K562 (cell line): ENCODE data around the gene NMT1. TPM values are rescaled to one million over a fixed set of nuclear protein-coding genes. Genes with fewer than 3 reads are reported as not detected.

Experiments
- CBX5 ChIP-seq: IDR thresholded peaks from 2 replicates; pipeline ENCODE4 v1.6.1; 2014; ENCODE audit warnings: low read depth, borderline replicate concordance
- HDAC1 ChIP-seq, 2 experiments: fragments of 450-650 bp; IDR thresholded peaks; 2 replicates each; pipeline ENCODE4 v1.6.1; 2016 to 2017; ENCODE audit warnings: inconsistent platforms in 1 of 2, mild to moderate bottlenecking in 1 of 2, moderate library complexity in 1 of 2
- ID3 ChIP-seq, 2 experiments: fragments of 250-450 bp in 1 of 2; fragments of 450-650 bp in 1 of 2; sonication (Bioruptor Pico) in 1 of 2; IDR thresholded peaks; 2 replicates each; pipeline versions ENCODE4 v1.6.1 to v1.8.0; 2016 to 2021; ENCODE audit warnings: mild to moderate bottlenecking in 2 of 2, moderate library complexity in 2 of 2, missing compliant biosample characterization in 1 of 2, missing genetic modification characterization in 1 of 2
- IRF1 ChIP-seq: sonication (generic); formaldehyde crosslinking; IDR thresholded peaks from 2 replicates; pipeline ENCODE4 v1.8.0; 2022; ENCODE audit warnings: missing genetic modification reagents, mild to moderate bottlenecking, borderline replicate concordance
- KLF10 ChIP-seq: fragments of 250-450 bp; sonication (Bioruptor Pico); IDR thresholded peaks from 2 replicates; pipeline ENCODE4 v1.6.1; 2021; ENCODE audit warnings: matching md5 sums
- NEUROD1 ChIP-seq: fragments of 150-350 bp; IDR thresholded peaks from 2 replicates; pipeline ENCODE4 v1.6.1; 2014; ENCODE audit warnings: borderline replicate concordance, low read length, low read depth; ENCODE audit not compliant: partially characterized antibody
- PHF21A ChIP-seq: fragments of 450-650 bp; IDR thresholded peaks from 2 replicates; pipeline ENCODE4 v1.6.1; 2017; ENCODE audit warnings: low read depth, borderline replicate concordance
- PHF8 ChIP-seq: fragments of 200-600 bp; sonication (generic); IDR thresholded peaks from 2 replicates; pipeline ENCODE4 v1.6.1; 2012; ENCODE audit warnings: mixed run types, mild to moderate bottlenecking, inconsistent platforms, low read length, moderate library complexity, borderline replicate concordance
- PTRF ChIP-seq: fragments of 450-650 bp; IDR thresholded peaks from 2 replicates; pipeline ENCODE4 v1.6.1; 2016; ENCODE audit warnings: mild to moderate bottlenecking, missing genetic modification characterization, missing compliant biosample characterization
- PYGO2 ChIP-seq: fragments of 450-650 bp; IDR thresholded peaks from 2 replicates; pipeline ENCODE4 v1.6.1; 2016; ENCODE audit warnings: mild to moderate bottlenecking, missing genetic modification characterization, moderate library complexity, missing compliant biosample characterization
- TRIM25 ChIP-seq: fragments of 450-650 bp; IDR thresholded peaks from 2 replicates; pipeline ENCODE4 v1.7.0; 2016; ENCODE audit warnings: borderline replicate concordance
- USF1 ChIP-seq: sonication (generic); formaldehyde crosslinking; IDR thresholded peaks from 2 replicates; pipeline ENCODE4 v1.9.0; 2022; ENCODE audit warnings: mild to moderate bottlenecking, missing genetic modification reagents
- XRCC4 ChIP-seq: IDR thresholded peaks from one replicate; pipeline ENCODE4 v1.6.1; 2011; ENCODE audit not compliant: insufficient read depth, insufficient read length; ENCODE audit errors: extremely low read depth
- ZNF143 ChIP-seq: sonication (generic); formaldehyde crosslinking; IDR thresholded peaks from 2 replicates; pipeline ENCODE4 v1.9.0; 2022; ENCODE audit warnings: mild to moderate bottlenecking, missing genetic modification reagents
- ZNF384 ChIP-seq: IDR thresholded peaks from 2 replicates; pipeline ENCODE4 v1.6.1; 2012; ENCODE audit warnings: low read depth, low read length, improper control_type of control experiment
- ZNF41 ChIP-seq: fragments of 250-450 bp; sonication (Bioruptor Pico); conservative IDR thresholded peaks from 2 replicates; pipeline ENCODE4 v1.4.0; 2020; ENCODE audit warnings: mild to moderate bottlenecking
- ZNF699 ChIP-seq: fragments of 250-450 bp; sonication (Bioruptor Pico); IDR thresholded peaks from 2 replicates; pipeline ENCODE4 v1.8.0; 2021; ENCODE audit warnings: mild to moderate bottlenecking, moderate library complexity; ENCODE audit not compliant: insufficient replicate concordance
- polyA plus RNA-seq, 8 experiments: library from polyadenylated mRNA; depleted of rRNA in 4 of 8; stranded (reverse) in 5 of 8; unstranded in 3 of 8; fragments of >200 nt; fragmentation: Nextera tagmentation in 2 of 8; fragmentation: Illumina TruSeq in 1 of 8; extraction: Ambion mirVana in 2 of 8; extraction: Trizol in 1 of 8; gene quantifications; 2 replicates each; pipeline versions ENCODE4 v1.2.1 to v1.2.3, GENCODE V29; 2011 to 2014; ENCODE audit warnings: inconsistent platforms in 1 of 8, missing spikeins in 1 of 8
- total RNA-seq, 7 experiments: library from RNA; depleted of rRNA in 6 of 7; stranded (reverse); fragments of >200 nt in 6 of 7; fragmentation: Illumina TruSeq in 2 of 7; extraction: Trizol in 2 of 7; gene quantifications; 2 replicates each; pipeline versions ENCODE4 v1.2.1 to v1.2.3, GENCODE V29; 2011 to 2021; ENCODE audit warnings: low replicate concordance in 1 of 7
- TF ChIP-seq, protein P1 (sequence below), 2 experiments: IDR thresholded peaks; 2 replicates each; pipeline ENCODE4 v1.6.1; 2012; ENCODE audit warnings: improper control_type of control experiment in 2 of 2, low read depth in 2 of 2, low read length in 2 of 2, borderline replicate concordance in 1 of 2
- TF ChIP-seq, protein P2 (sequence below): sonication (generic); formaldehyde crosslinking; IDR thresholded peaks from 2 replicates; pipeline ENCODE4 v1.8.1; 2023; ENCODE audit warnings: mild to moderate bottlenecking, missing genetic modification reagents

NMT1 gene
- total and polyA plus RNA-seq, 9 of the 15 experiments (the other 6 are each of a cell fraction or from before 2014, with no cell fraction given), result 86.7 to 569 (median 213) TPM

DNA sequence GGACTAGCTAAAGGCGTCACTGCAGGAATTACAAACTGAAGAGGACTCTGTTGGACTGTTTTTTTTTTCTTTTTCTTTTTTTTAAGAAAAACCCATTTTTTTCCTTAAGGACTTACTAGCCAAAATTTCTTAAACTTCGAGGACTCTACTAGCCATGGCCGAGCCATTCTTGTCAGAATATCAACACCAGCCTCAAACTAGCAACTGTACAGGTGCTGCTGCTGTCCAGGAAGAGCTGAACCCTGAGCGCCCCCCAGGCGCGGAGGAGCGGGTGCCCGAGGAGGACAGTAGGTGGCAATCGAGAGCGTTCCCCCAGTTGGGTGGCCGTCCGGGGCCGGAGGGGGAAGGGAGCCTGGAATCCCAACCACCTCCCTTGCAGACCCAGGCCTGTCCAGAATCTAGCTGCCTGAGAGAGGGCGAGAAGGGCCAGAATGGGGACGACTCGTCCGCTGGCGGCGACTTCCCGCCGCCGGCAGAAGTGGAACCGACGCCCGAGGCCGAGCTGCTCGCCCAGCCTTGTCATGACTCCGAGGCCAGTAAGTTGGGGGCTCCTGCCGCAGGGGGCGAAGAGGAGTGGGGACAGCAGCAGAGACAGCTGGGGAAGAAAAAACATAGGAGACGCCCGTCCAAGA is 88.0 kb downstream of the NMT1 start (continued):
- TF ChIP-seq, protein P1, sequence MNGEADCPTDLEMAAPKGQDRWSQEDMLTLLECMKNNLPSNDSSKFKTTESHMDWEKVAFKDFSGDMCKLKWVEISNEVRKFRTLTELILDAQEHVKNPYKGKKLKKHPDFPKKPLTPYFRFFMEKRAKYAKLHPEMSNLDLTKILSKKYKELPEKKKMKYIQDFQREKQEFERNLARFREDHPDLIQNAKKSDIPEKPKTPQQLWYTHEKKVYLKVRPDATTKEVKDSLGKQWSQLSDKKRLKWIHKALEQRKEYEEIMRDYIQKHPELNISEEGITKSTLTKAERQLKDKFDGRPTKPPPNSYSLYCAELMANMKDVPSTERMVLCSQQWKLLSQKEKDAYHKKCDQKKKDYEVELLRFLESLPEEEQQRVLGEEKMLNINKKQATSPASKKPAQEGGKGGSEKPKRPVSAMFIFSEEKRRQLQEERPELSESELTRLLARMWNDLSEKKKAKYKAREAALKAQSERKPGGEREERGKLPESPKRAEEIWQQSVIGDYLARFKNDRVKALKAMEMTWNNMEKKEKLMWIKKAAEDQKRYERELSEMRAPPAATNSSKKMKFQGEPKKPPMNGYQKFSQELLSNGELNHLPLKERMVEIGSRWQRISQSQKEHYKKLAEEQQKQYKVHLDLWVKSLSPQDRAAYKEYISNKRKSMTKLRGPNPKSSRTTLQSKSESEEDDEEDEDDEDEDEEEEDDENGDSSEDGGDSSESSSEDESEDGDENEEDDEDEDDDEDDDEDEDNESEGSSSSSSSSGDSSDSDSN (IDR thresholded peaks at IDR 0.05; ENCODE audit: borderline replicate concordance in 1 of 2, low read depth in 2 of 2, low read length in 2 of 2), result no peak
- no peak for TF ChIP-seq USF1 (CRISPR knock-in tag)
- TF ChIP-seq NEUROD1, result no peak
- TF ChIP-seq IRF1, result no peak
- 0 out of 2 replicates have a peak, but pooled peaks have one; percentile 36 for TF ChIP-seq PHF21A
- no peak for TF ChIP-seq KLF10 (CRISPR knock-in tag)
- TF ChIP-seq ZNF699 (CRISPR knock-in tag), result no peak
- TF ChIP-seq PHF8, result no peak
- no peak for TF ChIP-seq ZNF384
- TF ChIP-seq, protein P2, sequence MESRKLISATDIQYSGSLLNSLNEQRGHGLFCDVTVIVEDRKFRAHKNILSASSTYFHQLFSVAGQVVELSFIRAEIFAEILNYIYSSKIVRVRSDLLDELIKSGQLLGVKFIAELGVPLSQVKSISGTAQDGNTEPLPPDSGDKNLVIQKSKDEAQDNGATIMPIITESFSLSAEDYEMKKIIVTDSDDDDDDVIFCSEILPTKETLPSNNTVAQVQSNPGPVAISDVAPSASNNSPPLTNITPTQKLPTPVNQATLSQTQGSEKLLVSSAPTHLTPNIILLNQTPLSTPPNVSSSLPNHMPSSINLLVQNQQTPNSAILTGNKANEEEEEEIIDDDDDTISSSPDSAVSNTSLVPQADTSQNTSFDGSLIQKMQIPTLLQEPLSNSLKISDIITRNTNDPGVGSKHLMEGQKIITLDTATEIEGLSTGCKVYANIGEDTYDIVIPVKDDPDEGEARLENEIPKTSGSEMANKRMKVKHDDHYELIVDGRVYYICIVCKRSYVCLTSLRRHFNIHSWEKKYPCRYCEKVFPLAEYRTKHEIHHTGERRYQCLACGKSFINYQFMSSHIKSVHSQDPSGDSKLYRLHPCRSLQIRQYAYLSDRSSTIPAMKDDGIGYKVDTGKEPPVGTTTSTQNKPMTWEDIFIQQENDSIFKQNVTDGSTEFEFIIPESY (CRISPR knock-in tag), result no peak; the same call in 1 of the 2 replicates
- no peak for TF ChIP-seq XRCC4
- no peak for TF ChIP-seq ZNF143 (CRISPR knock-in tag)
- peak; percentile 40; the same call in 1 of the 2 replicates for TF ChIP-seq CBX5
- no peak for TF ChIP-seq PTRF (tag)
- no peak for TF ChIP-seq HDAC1 (IDR thresholded peaks at IDR 0.05)
- TF ChIP-seq ZNF41 (CRISPR knock-in tag), result no peak
- no peak for TF ChIP-seq TRIM25
- TF ChIP-seq PYGO2 (tag), result no peak
- no peak for TF ChIP-seq ID3 (CRISPR knock-in tag; IDR thresholded peaks at IDR 0.05)
- no peak for TF ChIP-seq ID3 (tag; IDR thresholded peaks at IDR 0.05)
